DND-41 (cell line): ENCODE data around the gene RAI1.

ENCODE experiments used
- CTCF ChIP-seq: IDR thresholded peaks from 2 replicates; pipeline ENCODE4 v1.5.1; 2012; ENCODE audit warnings: borderline replicate concordance, low read length, moderate library complexity, mild to moderate bottlenecking; ENCODE audit not compliant: poor library complexity, severe bottlenecking; ENCODE audit errors: extremely low read depth
- EZH2 ChIP-seq: IDR thresholded peaks from 3 replicates; pipeline ENCODE4 v1.6.1; 2012; ENCODE audit warnings: borderline replicate concordance, low read depth, mild to moderate bottlenecking, moderate library complexity, low read length, inconsistent platforms; ENCODE audit not compliant: severe bottlenecking

GRCh38 chr17:17844500-17844899, 163.2 kb downstream of the RAI1 start:
- TF ChIP-seq CTCF (no peak), EZH2 (no peak)
